HTERT RPE-1 (cell line): ENCODE data around the gene TMEM255B.

Source experiments
- in situ Hi-C: fragments of 300-500 bp; cut with MboI; formaldehyde crosslinking; loops from 4 replicates; pipeline ENCODE4 v1.14.3; 2020; ENCODE audit warnings: low sequenced_read_pairs

Gene TMEM255B

DNA sequence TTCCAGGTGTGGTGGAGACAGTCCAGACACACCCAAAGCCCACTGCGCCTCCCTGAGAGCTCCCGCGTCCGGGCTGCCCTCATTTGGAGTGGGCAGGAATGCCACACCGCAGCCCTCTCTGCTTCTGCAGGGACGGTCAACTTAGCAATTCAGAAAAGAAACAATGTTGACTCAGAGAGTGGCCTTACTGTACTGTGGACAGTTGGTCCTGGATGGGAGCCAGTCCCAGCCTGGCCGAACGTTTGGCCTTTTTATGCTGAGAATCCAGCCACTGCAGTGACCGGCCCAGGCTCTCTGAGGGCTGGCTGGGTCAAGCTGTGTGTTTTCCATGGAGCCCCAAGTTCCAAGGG is 97.7 kb downstream of the TMEM255B start:
- in situ Hi-C loops, result no loop called here

DNA sequence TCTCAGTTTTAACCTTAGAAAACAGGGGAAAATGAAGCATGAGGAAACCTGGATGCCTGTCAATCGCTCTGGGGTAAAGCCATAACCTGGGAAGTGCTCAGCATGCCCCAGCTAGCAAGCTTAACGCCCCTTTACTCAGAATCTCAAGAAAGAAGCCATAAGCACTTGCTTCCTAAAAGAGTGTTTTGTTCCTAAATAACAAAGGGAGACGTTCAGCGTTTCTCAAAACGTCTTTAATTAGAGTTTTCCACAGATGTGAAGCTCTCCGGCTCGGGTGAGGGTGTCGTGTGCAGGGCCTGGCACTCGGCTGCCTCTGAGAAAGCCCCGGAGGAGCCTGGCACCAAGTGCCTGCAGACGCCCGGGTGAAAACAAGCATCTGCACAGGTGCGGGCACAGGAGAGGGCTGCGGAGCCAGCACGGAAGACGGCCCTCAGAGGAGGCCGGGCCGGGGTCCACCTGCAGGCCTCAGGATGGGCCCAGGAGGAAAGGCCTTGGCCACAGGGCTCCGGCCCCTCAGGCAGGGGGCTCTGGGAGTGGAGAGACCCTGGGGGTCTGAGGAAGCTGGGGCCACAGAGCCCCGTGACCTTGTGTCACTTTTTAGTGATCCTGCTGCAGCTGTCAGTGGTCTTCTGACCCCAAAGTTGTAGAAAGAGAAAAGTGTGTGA is 98.6 kb downstream of the TMEM255B start:
- in situ Hi-C loops, result no loop called here

GRCh38 chr13:113859311-113860050 is 100.5 kb downstream of the TMEM255B start:
- in situ Hi-C loops, result no loop called here

- in situ Hi-C loops, result no loop called here
Measured at GRCh38 chr13:113860051-113860664, 101.1 kb downstream of the TMEM255B start.

- in situ Hi-C loops, result no loop called here
Measured at GRCh38 chr13:113860665-113861432, 101.8 kb downstream of the TMEM255B start.

- in situ Hi-C loops, result no loop called here
Measured at GRCh38 chr13:113861433-113862030, 102.5 kb downstream of the TMEM255B start.

DNA sequence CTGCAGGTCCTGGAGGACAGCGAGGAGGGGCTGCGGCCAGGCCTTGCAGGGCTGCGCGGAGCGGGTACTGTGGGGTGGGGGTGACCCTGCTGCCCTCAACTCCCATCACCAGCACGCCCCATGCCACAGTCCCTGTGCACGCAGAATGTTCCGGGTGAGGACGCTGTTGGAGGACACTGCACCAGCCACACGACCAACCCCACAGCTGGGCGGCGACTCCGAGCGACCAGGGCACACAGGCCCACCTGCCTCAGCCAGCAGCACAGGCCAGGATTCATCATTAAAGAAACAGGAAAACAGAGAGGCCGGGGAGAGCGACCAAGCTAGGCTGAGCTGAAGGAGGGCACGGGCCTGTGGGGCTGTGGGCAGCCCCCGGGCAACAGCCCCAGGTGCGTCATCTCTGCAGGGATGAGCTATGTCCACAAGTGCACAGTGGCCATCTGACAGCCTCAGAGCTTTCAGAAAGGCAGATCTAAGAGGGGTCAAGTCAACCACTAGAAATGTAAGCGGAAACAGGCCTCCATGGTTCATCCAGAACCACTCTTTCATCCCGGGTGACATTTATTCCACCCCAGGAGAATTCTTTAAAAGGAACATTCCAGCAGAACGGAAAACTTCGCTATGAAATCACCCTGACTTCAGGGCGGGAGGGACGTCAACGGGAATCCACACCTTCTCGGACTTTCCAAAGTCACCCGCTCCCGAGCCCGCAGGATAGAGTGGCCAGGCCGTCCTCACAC is 103.3 kb downstream of the TMEM255B start:
- in situ Hi-C loops, result no loop called here

- in situ Hi-C loops, result no loop called here
Measured at GRCh38 chr13:113862931-113863523, 104.0 kb downstream of the TMEM255B start.

- in situ Hi-C loops, result no loop called here
Measured at GRCh38 chr13:113863524-113864272, 104.7 kb downstream of the TMEM255B start, which contains the start of gene GAS6. GAS6 (minus strand) TSS chr13:113864076; CDS start chr13:113863920, 156 bp downstream.

GRCh38 chr13:113864273-113864890 is 105.4 kb downstream of the TMEM255B start:
- in situ Hi-C loops, result no loop called here

- in situ Hi-C loops, result no loop called here
Measured at GRCh38 chr13:113865427-113865826, 106.4 kb downstream of the TMEM255B start.
